ENCODE data around the gene INPP4A.

DNA sequence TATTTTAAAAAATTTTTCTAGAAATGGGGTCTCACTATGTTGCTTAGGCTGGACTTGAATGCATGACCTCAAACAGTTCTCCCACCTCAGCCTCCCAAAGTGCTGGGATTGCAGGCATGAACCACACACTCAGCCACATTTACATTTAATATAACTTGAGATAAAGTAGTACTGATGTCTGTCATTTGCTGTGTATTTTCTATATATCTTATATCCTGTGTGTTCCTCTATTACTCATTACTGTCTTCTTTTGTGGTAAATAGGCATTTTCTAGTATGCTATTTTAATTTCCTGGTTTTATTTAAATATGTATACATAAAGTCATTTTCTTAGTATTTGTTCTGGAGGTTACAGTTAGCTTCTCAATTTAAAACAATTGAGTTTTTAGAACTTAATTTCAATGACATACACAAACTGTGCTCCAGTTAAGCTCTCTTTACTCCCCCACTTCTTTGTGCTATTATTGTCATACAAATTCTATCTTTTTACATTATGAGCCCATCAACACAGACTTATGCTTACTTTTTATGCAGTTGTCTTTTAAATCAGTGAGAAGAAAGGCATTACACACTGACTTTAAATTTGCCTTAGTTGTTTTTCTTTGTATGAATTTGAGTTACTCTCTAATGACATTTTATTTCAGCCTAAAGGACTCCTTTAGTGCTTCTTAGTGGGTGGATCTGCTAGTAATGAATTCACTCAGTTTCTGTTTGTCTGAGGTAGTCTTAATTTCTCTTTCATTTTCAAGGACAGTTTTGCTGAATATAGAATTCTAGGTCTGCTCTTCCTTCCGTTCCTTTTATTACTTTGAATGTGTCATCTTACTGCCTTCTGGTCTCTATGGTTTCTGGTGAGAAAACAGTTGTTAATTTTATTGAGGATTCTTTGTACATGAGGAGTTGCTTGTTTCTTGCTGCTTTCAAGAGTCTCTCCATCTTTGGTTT, 6.2 kb upstream of the INPP4A start:
- TF ChIP-seq RARB (CRISPR knock-in tag; IDR thresholded peaks at IDR 0.05): no peak
- TF ChIP-seq, protein P1, sequence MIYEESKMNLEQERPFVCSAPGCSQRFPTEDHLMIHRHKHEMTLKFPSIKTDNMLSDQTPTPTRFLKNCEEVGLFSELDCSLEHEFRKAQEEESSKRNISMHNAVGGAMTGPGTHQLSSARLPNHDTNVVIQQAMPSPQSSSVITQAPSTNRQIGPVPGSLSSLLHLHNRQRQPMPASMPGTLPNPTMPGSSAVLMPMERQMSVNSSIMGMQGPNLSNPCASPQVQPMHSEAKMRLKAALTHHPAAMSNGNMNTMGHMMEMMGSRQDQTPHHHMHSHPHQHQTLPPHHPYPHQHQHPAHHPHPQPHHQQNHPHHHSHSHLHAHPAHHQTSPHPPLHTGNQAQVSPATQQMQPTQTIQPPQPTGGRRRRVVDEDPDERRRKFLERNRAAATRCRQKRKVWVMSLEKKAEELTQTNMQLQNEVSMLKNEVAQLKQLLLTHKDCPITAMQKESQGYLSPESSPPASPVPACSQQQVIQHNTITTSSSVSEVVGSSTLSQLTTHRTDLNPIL (CRISPR knock-in tag; IDR thresholded peaks at IDR 0.05; ENCODE audit: low read depth): no peak
- TF ChIP-seq, protein P2, sequence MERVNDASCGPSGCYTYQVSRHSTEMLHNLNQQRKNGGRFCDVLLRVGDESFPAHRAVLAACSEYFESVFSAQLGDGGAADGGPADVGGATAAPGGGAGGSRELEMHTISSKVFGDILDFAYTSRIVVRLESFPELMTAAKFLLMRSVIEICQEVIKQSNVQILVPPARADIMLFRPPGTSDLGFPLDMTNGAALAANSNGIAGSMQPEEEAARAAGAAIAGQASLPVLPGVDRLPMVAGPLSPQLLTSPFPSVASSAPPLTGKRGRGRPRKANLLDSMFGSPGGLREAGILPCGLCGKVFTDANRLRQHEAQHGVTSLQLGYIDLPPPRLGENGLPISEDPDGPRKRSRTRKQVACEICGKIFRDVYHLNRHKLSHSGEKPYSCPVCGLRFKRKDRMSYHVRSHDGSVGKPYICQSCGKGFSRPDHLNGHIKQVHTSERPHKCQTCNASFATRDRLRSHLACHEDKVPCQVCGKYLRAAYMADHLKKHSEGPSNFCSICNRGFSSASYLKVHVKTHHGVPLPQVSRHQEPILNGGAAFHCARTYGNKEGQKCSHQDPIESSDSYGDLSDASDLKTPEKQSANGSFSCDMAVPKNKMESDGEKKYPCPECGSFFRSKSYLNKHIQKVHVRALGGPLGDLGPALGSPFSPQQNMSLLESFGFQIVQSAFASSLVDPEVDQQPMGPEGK (CRISPR knock-in tag; IDR thresholded peaks at IDR 0.05; ENCODE audit: borderline replicate concordance): no peak
- TF ChIP-seq ZFP30 (CRISPR knock-in tag; IDR thresholded peaks at IDR 0.05): no peak
- TF ChIP-seq, protein P3, sequence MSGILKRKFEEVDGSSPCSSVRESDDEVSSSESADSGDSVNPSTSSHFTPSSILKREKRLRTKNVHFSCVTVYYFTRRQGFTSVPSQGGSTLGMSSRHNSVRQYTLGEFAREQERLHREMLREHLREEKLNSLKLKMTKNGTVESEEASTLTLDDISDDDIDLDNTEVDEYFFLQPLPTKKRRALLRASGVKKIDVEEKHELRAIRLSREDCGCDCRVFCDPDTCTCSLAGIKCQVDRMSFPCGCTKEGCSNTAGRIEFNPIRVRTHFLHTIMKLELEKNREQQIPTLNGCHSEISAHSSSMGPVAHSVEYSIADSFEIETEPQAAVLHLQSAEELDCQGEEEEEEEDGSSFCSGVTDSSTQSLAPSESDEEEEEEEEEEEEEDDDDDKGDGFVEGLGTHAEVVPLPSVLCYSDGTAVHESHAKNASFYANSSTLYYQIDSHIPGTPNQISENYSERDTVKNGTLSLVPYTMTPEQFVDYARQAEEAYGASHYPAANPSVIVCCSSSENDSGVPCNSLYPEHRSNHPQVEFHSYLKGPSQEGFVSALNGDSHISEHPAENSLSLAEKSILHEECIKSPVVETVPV (CRISPR knock-in tag; IDR thresholded peaks at IDR 0.05): no peak
- no peak for TF ChIP-seq CSDC2 (CRISPR knock-in tag; IDR thresholded peaks at IDR 0.05)
- TF ChIP-seq PPARA (CRISPR knock-in tag; IDR thresholded peaks at IDR 0.05; ENCODE audit: borderline replicate concordance): no peak
- no peak for TF ChIP-seq ARNTL (CRISPR knock-in tag; IDR thresholded peaks at IDR 0.05; ENCODE audit: borderline replicate concordance, low read depth)

Data from SK-N-SH treated with all-trans-retinoic acid at 6 μM for 48 hours (cell line).